Thymus (tissue), 14 donors: ENCODE measurements around the gene EPAS1. TPM values are rescaled to one million over a fixed set of nuclear protein-coding genes. Genes with fewer than 3 reads are reported as not detected.

Experiments
- DNase-seq, 9 donors: peaks; one replicate each; pipeline ENCODE4 v3.0.0-alpha.2; 2013; ENCODE audit warnings: low spot score in 9 of 9, low read depth in 6 of 9, missing footprints in 1 of 9
- H3K27ac ChIP-seq, 2 donors: one replicate each; pipeline ENCODE4 v1.5.1; 2013; ENCODE audit warnings: control low read depth in 1 of 2, low read depth in 1 of 2, low read length in 1 of 2, mild to moderate bottlenecking in 1 of 2, moderate library complexity in 1 of 2
- H3K27me3 ChIP-seq, 2 donors: one replicate each; pipeline ENCODE4 v1.5.1; 2013; ENCODE audit warnings: low read length in 1 of 2; ENCODE audit not compliant: control insufficient read depth in 2 of 2, insufficient read depth in 1 of 2
- H3K36me3 ChIP-seq, 2 donors: one replicate each; pipeline ENCODE4 v1.5.1; 2013; ENCODE audit warnings: low read length in 1 of 2, mild to moderate bottlenecking in 1 of 2, moderate library complexity in 1 of 2; ENCODE audit not compliant: control insufficient read depth in 2 of 2, insufficient read depth in 2 of 2
- H3K4me1 ChIP-seq, 2 donors: one replicate each; pipeline ENCODE4 v1.5.1; 2013; ENCODE audit warnings: low read length in 2 of 2; ENCODE audit not compliant: control insufficient read depth in 2 of 2, insufficient read depth in 2 of 2
- H3K4me3 ChIP-seq, 2 donors: one replicate each; pipeline ENCODE4 v1.5.1; 2013; ENCODE audit warnings: low read length in 2 of 2, control low read depth in 1 of 2, mild to moderate bottlenecking in 1 of 2
- H3K9me3 ChIP-seq, 2 donors: one replicate each; pipeline ENCODE4 v1.5.1; 2013; ENCODE audit warnings: low read length in 1 of 2, mild to moderate bottlenecking in 1 of 2; ENCODE audit not compliant: control insufficient read depth in 2 of 2, insufficient read depth in 1 of 2
- WGBS: extraction: QIAGEN DNeasy Blood & Tissue Kit; methylation state at CpG from one replicate; pipeline ENCODE4 v1.1.7; 2013; 5-methylcytosine and 5-hydroxymethylcytosine counted together
- long read RNA-seq, 10 donors: transcript quantifications; one replicate each; lab custom pipeline, GENCODE V29; 2026
- polyA plus RNA-seq: library from polyadenylated mRNA; stranded (reverse); fragments of 200-250 nt; gene quantifications from one replicate; pipeline ENCODE4 v1.2.3, GENCODE V29; 2013
- total RNA-seq: library from RNA; stranded (reverse); fragments of 120-200 nt; gene quantifications from one replicate; pipeline ENCODE4 v1.2.4, GENCODE V29; 2013
- donor health status: healthy.

The EPAS1 gene
- total RNA-seq (3.1 TPM), polyA plus RNA-seq (48.9 TPM)
- long read RNA-seq, donor 1, result 0 reads
- long read RNA-seq, donor 2, full-length matches to known transcripts, result 4 of 4 reads
- long read RNA-seq, donor 2, partial matches to known transcripts, result 0 of 4 reads
- long read RNA-seq, donor 2, other reads (novel, unspliced or antisense), result 0 of 4 reads
- long read RNA-seq, donor 3, partial matches to known transcripts, result 0 of 1 reads
- long read RNA-seq, donor 3, other reads (novel, unspliced or antisense), result 0 of 1 reads
- long read RNA-seq, donor 4, result 0 reads
- long read RNA-seq, donor 5, result 0 reads
- long read RNA-seq, donor 6, partial matches to known transcripts, result 0 of 2 reads
- long read RNA-seq, donor 6, other reads (novel, unspliced or antisense), result 0 of 2 reads
- long read RNA-seq, donor 7, full-length matches to known transcripts, result 2 of 2 reads
- long read RNA-seq, donor 7, partial matches to known transcripts, result 0 of 2 reads
- long read RNA-seq, donor 7, other reads (novel, unspliced or antisense), result 0 of 2 reads
- long read RNA-seq, donor 8, full-length matches to known transcripts, result 1 of 1 reads
- long read RNA-seq, donor 8, partial matches to known transcripts, result 0 of 1 reads
- long read RNA-seq, donor 8, other reads (novel, unspliced or antisense), result 0 of 1 reads
- long read RNA-seq, donor 9, result 0 reads
- long read RNA-seq, donor 10, full-length matches to known transcripts, result 4 of 4 reads
- long read RNA-seq, donor 10, partial matches to known transcripts, result 0 of 4 reads
- long read RNA-seq, donor 10, other reads (novel, unspliced or antisense), result 0 of 4 reads

DNA sequence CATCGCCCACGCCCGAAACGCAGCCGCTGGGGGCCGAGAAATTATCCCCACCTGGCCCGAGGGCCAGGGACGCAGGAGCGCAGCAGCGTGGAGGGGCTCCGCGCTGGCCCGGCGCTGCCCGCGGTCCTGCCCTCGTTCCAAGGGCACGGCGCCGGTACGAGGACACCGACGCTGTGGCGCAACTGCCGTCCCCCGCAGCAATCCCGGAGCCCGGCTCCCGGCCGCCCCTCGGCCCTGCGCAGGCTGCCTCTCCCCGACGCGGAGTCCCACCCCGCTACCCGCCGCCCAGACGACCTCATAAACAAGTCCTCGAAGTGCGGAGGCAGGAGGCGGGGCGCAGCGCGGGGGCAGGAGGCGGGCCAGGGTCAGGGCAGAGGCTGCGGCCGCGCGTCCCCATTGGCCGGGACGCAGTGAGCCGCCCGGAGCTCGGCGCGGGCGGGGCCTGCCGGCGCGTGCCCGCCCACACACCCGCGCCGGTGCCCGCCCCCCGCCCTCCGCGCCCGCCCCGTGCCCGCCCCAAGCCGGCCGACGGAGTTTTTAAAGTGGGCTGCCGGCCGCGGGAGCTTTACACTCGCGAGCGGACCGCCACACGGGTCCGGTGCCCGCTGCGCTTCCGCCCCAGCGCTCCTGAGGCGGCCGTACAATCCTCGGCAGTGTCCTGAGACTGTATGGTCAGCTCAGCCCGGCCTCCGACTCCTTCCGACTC lies at the start of gene EPAS1:
Gene EPAS1, plus strand, starts transcription at position 568 of the 706 bp plus-strand sequence. CDS start 505 bp downstream, outside the sequence.
- H3K9me3 ChIP-seq, result peaks cover 1 to 17% of the 10 kb centered on the region in 2 donors
- H3K27ac ChIP-seq, result peak within 1 kb of the TSS; percentile 47 to 60
- peaks cover 8 to 28% of the 10 kb centered on the region in 2 donors for H3K4me1 ChIP-seq
- peaks cover 66 to 79% of the 10 kb centered on the region in 2 donors for H3K27me3 ChIP-seq
- no peaks in the 10 kb centered on the region for H3K36me3 ChIP-seq
- peak in 7 of 9 donors; percentile 42 to 76 (median 63) for DNase-seq
- WGBS, result under 1% methylated on average over 94 of the region's 94 CpGs
- H3K4me3 ChIP-seq, result peak within 1 kb of the TSS; percentile 58 to 70

DNA sequence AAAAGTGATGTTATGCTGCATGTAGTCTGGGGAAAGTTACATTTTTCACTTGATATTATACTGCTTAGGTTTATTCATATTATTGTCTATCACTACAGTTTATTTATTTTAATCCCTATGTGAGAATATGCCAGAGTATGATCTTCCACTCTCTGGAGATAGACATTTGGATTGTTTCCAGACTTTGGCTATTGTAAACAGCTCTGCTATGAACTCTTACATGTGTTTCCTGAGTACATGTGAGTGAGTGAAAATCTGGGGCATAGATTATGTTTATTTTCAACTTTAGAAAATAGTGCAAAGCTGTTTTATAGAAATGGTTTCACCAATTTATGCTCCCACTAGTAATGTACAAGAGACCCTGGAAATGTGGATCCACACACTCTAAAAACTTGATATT lies 49.0 kb upstream of the EPAS1 start:
- Histone ChIP-seq H3K9me3 (no peaks in the 10 kb centered on the region), H3K27ac (no peak overlapping the region), H3K4me1 (no peaks in the 10 kb centered on the region), H3K27me3 (no peaks in the 10 kb centered on the region), H3K36me3 (no peaks in the 10 kb centered on the region), H3K4me3 (no peak overlapping the region)
- no peak for DNase-seq

- H3K4me1 ChIP-seq, result no peaks in the 10 kb centered on the region
- no peak overlapping the region for H3K4me3 ChIP-seq
- H3K36me3 ChIP-seq, result no peaks in the 10 kb centered on the region
- no peaks in the 10 kb centered on the region for H3K27me3 ChIP-seq
- DNase-seq, result no peak
- H3K9me3 ChIP-seq, result no peaks in the 10 kb centered on the region
- no peak overlapping the region for H3K27ac ChIP-seq
Measured at GRCh38 chr2:46249654-46250053, 47.6 kb upstream of the EPAS1 start.

- Histone ChIP-seq H3K4me3 (no peak overlapping the region), H3K27ac (no peak overlapping the region), H3K36me3 (no peaks in the 10 kb centered on the region), H3K4me1 (peaks cover 10 to 16% of the 10 kb centered on the region in 2 donors), H3K9me3 (no peaks in the 10 kb centered on the region), H3K27me3 (no peaks in the 10 kb centered on the region)
- 94% methylated on average over 5 of the region's 5 CpGs for WGBS
- no peak for DNase-seq
Measured at GRCh38 chr2:46252891-46253659, 44.1 kb upstream of the EPAS1 start.

GRCh38 chr2:46254474-46254873 lies 42.7 kb upstream of the EPAS1 start:
- DNase-seq, result no peak
- Histone ChIP-seq H3K36me3 (no peaks in the 10 kb centered on the region), H3K27me3 (no peaks in the 10 kb centered on the region), H3K9me3 (no peaks in the 10 kb centered on the region), H3K27ac (no peak overlapping the region), H3K4me1 (peaks cover 10 to 16% of the 10 kb centered on the region in 2 donors), H3K4me3 (no peak overlapping the region)
- 72% methylated on average over 4 of the region's 4 CpGs for WGBS

GRCh38 chr2:46256563-46257142 lies 40.6 kb upstream of the EPAS1 start:
- Histone ChIP-seq H3K4me1 (peaks cover 10 to 16% of the 10 kb centered on the region in 2 donors), H3K27ac (no peak overlapping the region)
- 59% methylated on average over 5 of the region's 5 CpGs for whole genome bisulfite sequencing

GRCh38 chr2:46257476-46257875 lies 39.7 kb upstream of the EPAS1 start:
- Histone ChIP-seq H3K27ac (no peak overlapping the region), H3K4me1 (peaks cover 10 to 16% of the 10 kb centered on the region in 2 donors), H3K27me3 (no peaks in the 10 kb centered on the region), H3K4me3 (no peak overlapping the region), H3K36me3 (no peaks in the 10 kb centered on the region), H3K9me3 (no peaks in the 10 kb centered on the region)
- WGBS, result 63% methylated on average over 4 of the region's 4 CpGs
- no peak for DNase-seq

More at GRCh38 chr2:46256563-46257142, 40.6 kb upstream of the EPAS1 start:
- Histone ChIP-seq H3K36me3 (no peaks in the 10 kb centered on the region), H3K9me3 (no peaks in the 10 kb centered on the region), H3K27me3 (no peaks in the 10 kb centered on the region), H3K4me3 (no peak overlapping the region)
- DNase-seq, result peak in 1 of 9 donors; percentile 35

DNA sequence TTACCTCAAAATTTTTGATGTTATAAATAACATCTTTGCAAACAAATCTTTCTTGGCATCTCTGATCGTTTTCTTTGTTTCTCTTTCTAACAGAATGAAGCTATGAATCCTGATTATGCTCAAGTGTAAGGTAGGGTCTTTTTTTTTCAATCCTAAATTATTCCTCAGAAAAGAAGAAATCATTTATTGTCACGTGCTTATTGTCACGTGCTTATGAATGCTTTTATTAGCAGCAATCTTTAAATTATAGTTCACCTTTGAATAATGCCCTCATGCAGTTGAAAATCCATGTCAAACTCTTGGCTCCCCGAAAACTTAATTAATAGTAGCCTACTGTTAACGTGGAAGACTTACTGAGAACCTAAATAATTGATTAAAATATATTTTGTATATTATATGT lies 39.2 kb upstream of the EPAS1 start:
- Histone ChIP-seq H3K4me3 (no peak overlapping the region), H3K27me3 (no peaks in the 10 kb centered on the region), H3K9me3 (no peaks in the 10 kb centered on the region), H3K36me3 (no peaks in the 10 kb centered on the region), H3K27ac (no peak overlapping the region), H3K4me1 (peaks cover 10 to 16% of the 10 kb centered on the region in 2 donors)
- DNase-seq, result no peak
- WGBS, result 77% methylated on average over 5 of the region's 5 CpGs
